Hematopoietic multipotent progenitor cell treated with erythropoietin and hydrocortisone succinate and interleukin-3 and kit ligand, for 6 days (in vitro differentiated cells): ENCODE measurements around the gene MYBPC3.

Experiments used
- DNase-seq: peaks from one replicate; pipeline ENCODE4 v3.0.0-alpha.2; 2015

MYBPC3 gene

GRCh38 chr11:47352556-47352955 is at the start of gene MYBPC3:
Gene MYBPC3, minus strand, starts transcription at chr11:47352702. Its CDS starts 55 bp downstream, at chr11:47352647.
- DNase-seq = no peak

- DNase-seq = peak; percentile 64
Observed at GRCh38 chr11:47400768-47401279, 48.3 kb upstream of the MYBPC3 start.

- DNase-seq = peak; percentile 49
Observed at GRCh38 chr11:47399860-47400767, 47.6 kb upstream of the MYBPC3 start.

- DNase-seq = no peak
Observed at GRCh38 chr11:47398551-47398950, 46.0 kb upstream of the MYBPC3 start.

GRCh38 chr11:47398011-47398410 is 45.5 kb upstream of the MYBPC3 start:
- no peak for DNase-seq

GRCh38 chr11:47396049-47396320 is 43.5 kb upstream of the MYBPC3 start:
- no peak for DNase-seq

- peak; percentile 25 for DNase-seq
Observed at GRCh38 chr11:47395223-47396048, 42.9 kb upstream of the MYBPC3 start.

- peak; percentile 86 for DNase-seq
Observed at GRCh38 chr11:47394322-47395222, 42.1 kb upstream of the MYBPC3 start.

GRCh38 chr11:47394050-47394321 is 41.5 kb upstream of the MYBPC3 start:
- no peak for DNase-seq

- peak; percentile 55 for DNase-seq
Observed at GRCh38 chr11:47393163-47394049, 40.9 kb upstream of the MYBPC3 start.

- no peak for DNase-seq
Observed at GRCh38 chr11:47392546-47393162, 40.2 kb upstream of the MYBPC3 start.

GRCh38 chr11:47391711-47392432 is 39.4 kb upstream of the MYBPC3 start:
- no peak for DNase-seq

GRCh38 chr11:47391077-47391583 is 38.6 kb upstream of the MYBPC3 start:
- DNase-seq = no peak

GRCh38 chr11:47390422-47390760 is 37.9 kb upstream of the MYBPC3 start:
- no peak for DNase-seq

- DNase-seq = no peak
Observed at GRCh38 chr11:47389577-47390421, 37.3 kb upstream of the MYBPC3 start.

- no peak for DNase-seq
Observed at GRCh38 chr11:47388697-47389576, 36.4 kb upstream of the MYBPC3 start.

GRCh38 chr11:47387944-47388696 is 35.6 kb upstream of the MYBPC3 start:
- peak; percentile 65 for DNase-seq

- no peak for DNase-seq
Observed at GRCh38 chr11:47384498-47384897, 32.0 kb upstream of the MYBPC3 start.
